ENCODE data around the gene COL1A1.

COL1A1 gene

GRCh38 chr17:50173335-50173941 is 28.0 kb downstream of the COL1A1 start:
- no peak for DNase-seq (ENCODE audit: low spot score)
- ChIA-PET POLR2A (ENCODE audit: low non-redundant PET) (no interaction called here), CTCF (no interaction called here)
- no peak for TF ChIP-seq CTCF (conservative IDR thresholded peaks at IDR 0.05; ENCODE audit: low read depth)
- peak overlapping the region; percentile 56 for H3K27ac ChIP-seq

- peak overlapping the region; percentile 56 for H3K27ac ChIP-seq
- ChIA-PET CTCF (interaction anchor here (0.6 to 1.4 kb wide), 2 partner anchors 73 to 124 kb away, joined by 3 read pairs; no protein-coding TSS in a partner anchor), POLR2A (ENCODE audit: low non-redundant PET) (no interaction called here)
- DNase-seq (ENCODE audit: low spot score): no peak
- no peak for TF ChIP-seq CTCF (conservative IDR thresholded peaks at IDR 0.05; ENCODE audit: low read depth)
Measured at GRCh38 chr17:50172936-50173334, 28.5 kb downstream of the COL1A1 start.

- no peak for TF ChIP-seq CTCF (conservative IDR thresholded peaks at IDR 0.05; ENCODE audit: low read depth)
- POLR2A ChIA-PET (ENCODE audit: low non-redundant PET): no interaction called here
- peak overlapping the region; percentile 33; the same call in 1 of the 2 replicates for H3K27ac ChIP-seq
- no peak for DNase-seq (ENCODE audit: low spot score)
- CTCF ChIA-PET: interaction anchor here (0.6 to 1.4 kb wide), 2 partner anchors 73 to 125 kb away, joined by 3 read pairs; no protein-coding TSS in a partner anchor
Measured at GRCh38 chr17:50172130-50172529, 29.3 kb downstream of the COL1A1 start.

- peak overlapping the region; percentile 33 for H3K27ac ChIP-seq
- TF ChIP-seq CTCF (conservative IDR thresholded peaks at IDR 0.05; ENCODE audit: low read depth): no peak
- DNase-seq (ENCODE audit: low spot score): no peak
- ChIA-PET CTCF (interaction anchor here (1.4 to 2.0 kb wide), 2 partner anchors 26 to 125 kb away, joined by 3 to 35 read pairs; no protein-coding TSS in a partner anchor), POLR2A (ENCODE audit: low non-redundant PET) (no interaction called here)
Measured at GRCh38 chr17:50171371-50172071, 29.9 kb downstream of the COL1A1 start.

GRCh38 chr17:50170662-50171370 is 30.6 kb downstream of the COL1A1 start:
- DNase-seq (ENCODE audit: low spot score): no peak
- ChIA-PET POLR2A (ENCODE audit: low non-redundant PET) (no interaction called here), CTCF (interaction anchor here (0.5 to 2.0 kb wide), 5 partner anchors 9 to 83 kb away, joined by 3 to 35 read pairs (median 5); partner anchors contain the start of gene COL1A1)
- TF ChIP-seq CTCF (conservative IDR thresholded peaks at IDR 0.05; ENCODE audit: low read depth): no peak
- peak overlapping the region; percentile 33 for H3K27ac ChIP-seq

GRCh38 chr17:50169881-50170459 is 31.5 kb downstream of the COL1A1 start:
- CTCF ChIA-PET: interaction anchor here (0.6 to 2.0 kb wide), 25 partner anchors 8 to 327 kb away, joined by 3 to 35 read pairs (median 4); partner anchors contain the start of genes COL1A1 and TMEM92
- POLR2A ChIA-PET (ENCODE audit: low non-redundant PET): interaction anchor here (0.6 kb wide), 1 partner anchor 17 kb away, joined by 3 read pairs; no protein-coding TSS in a partner anchor

More at GRCh38 chr17:50169881-50170459, 31.5 kb downstream of the COL1A1 start:
- DNase-seq (ENCODE audit: low spot score): no peak
- H3K27ac ChIP-seq: peak overlapping the region; percentile 33
- no peak for TF ChIP-seq CTCF (conservative IDR thresholded peaks at IDR 0.05; ENCODE audit: low read depth)

Data from RWPE1 (cell line).